AG20443 (cell line): ENCODE data around the gene CREB3L2.
"Not testable (repeated sequence)": the region's sequence is repeated elsewhere in the genome, so short reads cannot be mapped to it uniquely, and the experiment has no call there.

Experiments
- DNase-seq: peaks from one replicate; pipeline ENCODE4 v3.0.0; 2012; ENCODE audit warnings: low spot score, mixed read lengths

Gene CREB3L2

GRCh38 chr7:138014201-138014600 is 12.3 kb upstream of the CREB3L2 start:
- DNase-seq: not testable (repeated sequence)

GRCh38 chr7:138009350-138009653 is 7.4 kb upstream of the CREB3L2 start:
- no peak for DNase-seq

- DNase-seq: peak; percentile 58
Measured at GRCh38 chr7:138008588-138009349, 6.9 kb upstream of the CREB3L2 start.

- DNase-seq: no peak
Measured at GRCh38 chr7:138008019-138008587, 6.2 kb upstream of the CREB3L2 start.

GRCh38 chr7:138006106-138006505 is 4.2 kb upstream of the CREB3L2 start:
- DNase-seq: peak; percentile 41

GRCh38 chr7:138004936-138005335 is 3.0 kb upstream of the CREB3L2 start:
- no peak for DNase-seq

GRCh38 chr7:138004046-138004445 is 2.2 kb upstream of the CREB3L2 start:
- no peak for DNase-seq

GRCh38 chr7:138002828-138003189 is 923 bp upstream of the CREB3L2 start:
- DNase-seq: no peak

GRCh38 chr7:138002096-138002827 is 376 bp upstream of the CREB3L2 start:
- DNase-seq: peak; percentile 96

- DNase-seq: peak; percentile 70
Measured at GRCh38 chr7:138000081-138000701, 1.7 kb downstream of the CREB3L2 start.

- no peak for DNase-seq
Measured at GRCh38 chr7:137999496-138000080, 2.3 kb downstream of the CREB3L2 start.

GRCh38 chr7:137998250-137998649 is 3.6 kb downstream of the CREB3L2 start:
- no peak for DNase-seq

- no peak for DNase-seq
Measured at GRCh38 chr7:137996871-137997270, 5.0 kb downstream of the CREB3L2 start.

- peak; percentile 37 for DNase-seq
Measured at GRCh38 chr7:137996386-137996851, 5.5 kb downstream of the CREB3L2 start.

GRCh38 chr7:137994216-137994615 is 7.7 kb downstream of the CREB3L2 start:
- no peak for DNase-seq

GRCh38 chr7:137993395-137993743 is 8.5 kb downstream of the CREB3L2 start:
- no peak for DNase-seq

- peak; percentile 75 for DNase-seq
Measured at GRCh38 chr7:137992550-137993394, 9.1 kb downstream of the CREB3L2 start.

GRCh38 chr7:137992104-137992549 is 9.8 kb downstream of the CREB3L2 start:
- no peak for DNase-seq

- DNase-seq: peak; percentile 46
Measured at GRCh38 chr7:137990251-137990941, 11.5 kb downstream of the CREB3L2 start.

GRCh38 chr7:137989590-137989989 is 12.3 kb downstream of the CREB3L2 start:
- no peak for DNase-seq

- peak; percentile 38 for DNase-seq
Measured at GRCh38 chr7:137989094-137989493, 12.8 kb downstream of the CREB3L2 start.
